GM21367 (cell line): ENCODE measurements around the gene RERG.

Experiments used
- ATAC-seq: cut with Tn5 transposase; IDR thresholded peaks from one replicate; pipeline ENCODE4 v1.9.1; 2021; ENCODE audit not compliant: unreplicated experiment

The RERG gene

DNA sequence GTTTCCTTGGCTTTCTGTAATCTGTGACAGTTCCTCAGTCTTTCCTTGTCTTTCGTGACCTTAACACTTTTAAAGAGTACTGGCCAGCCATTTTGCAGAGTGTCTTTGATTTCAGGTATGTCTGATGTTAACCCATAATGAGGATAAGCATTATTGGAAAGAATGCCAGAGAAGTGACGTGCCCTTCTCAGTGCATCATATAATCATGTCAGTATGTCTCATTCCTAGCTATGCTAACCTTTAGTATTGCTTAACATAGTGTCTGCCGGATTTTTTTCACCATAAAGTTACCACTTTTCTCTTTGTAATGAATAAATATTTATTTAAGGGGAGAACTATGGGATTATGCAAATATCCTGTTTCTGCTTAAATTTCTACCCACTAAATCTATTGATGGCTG, 28.5 kb downstream of the RERG start:
- no peak for ATAC-seq

DNA sequence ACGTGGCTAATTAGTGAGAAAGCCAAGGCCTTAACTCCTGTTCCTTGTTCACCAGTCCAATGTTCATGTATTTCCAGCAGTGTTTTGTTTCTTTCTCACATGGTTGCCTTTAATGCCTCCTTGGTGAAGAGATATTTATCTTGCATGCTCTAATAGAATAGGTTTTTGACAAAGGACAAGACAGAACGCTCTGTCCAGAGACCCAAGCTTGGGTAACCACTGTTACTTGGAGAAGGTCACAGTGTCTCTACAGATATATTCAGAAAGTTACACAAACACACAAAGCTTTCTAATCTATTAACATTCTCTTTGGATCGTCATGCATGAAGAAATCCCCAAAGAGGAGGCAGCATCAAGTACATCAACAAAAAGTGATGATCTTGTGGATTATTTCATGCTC, 33.1 kb downstream of the RERG start:
- no peak for ATAC-seq

DNA sequence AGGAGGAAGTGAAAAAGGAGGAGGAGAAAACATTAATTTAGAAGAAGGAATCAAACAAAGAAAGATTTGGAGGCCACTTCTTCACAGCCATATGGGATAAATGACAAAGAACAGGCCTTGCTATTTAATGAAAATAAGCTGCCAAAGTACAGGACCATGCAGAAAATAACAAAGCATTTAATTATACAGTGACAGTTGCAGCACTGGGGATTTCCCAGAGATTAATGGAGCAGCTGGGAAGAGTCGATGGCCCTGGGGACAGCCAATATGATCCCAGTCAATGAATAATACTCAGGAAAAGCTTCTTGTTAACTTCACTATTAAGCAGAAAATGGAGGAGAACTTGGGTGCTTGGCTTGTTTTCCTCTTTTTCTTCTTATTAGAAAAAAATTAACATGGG, 34.6 kb downstream of the RERG start:
- no peak for ATAC-seq

- no peak for ATAC-seq
Observed at GRCh38 chr12:15184484-15184883, 36.7 kb downstream of the RERG start.

DNA sequence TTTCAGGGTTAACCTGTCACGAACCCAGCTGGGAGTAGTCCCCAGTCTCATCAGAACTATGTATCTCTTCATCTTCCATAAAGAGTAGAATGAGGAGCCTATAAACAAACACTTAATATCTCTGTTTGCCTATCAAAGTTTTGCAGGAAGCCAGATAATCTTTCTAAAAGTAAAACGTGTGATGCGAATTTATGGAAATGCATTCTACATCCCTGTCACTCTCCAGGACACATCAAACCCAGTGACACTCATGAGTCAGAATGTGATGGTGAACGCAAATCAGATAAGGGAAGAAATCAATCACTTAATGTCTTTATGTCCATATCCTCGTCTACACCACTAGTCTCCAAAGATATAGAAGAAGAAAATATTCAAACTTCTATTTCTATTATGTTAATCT, 37.4 kb downstream of the RERG start:
- ATAC-seq: no peak

GRCh38 chr12:15181017-15181683, 40.1 kb downstream of the RERG start:
- ATAC-seq: no peak

DNA sequence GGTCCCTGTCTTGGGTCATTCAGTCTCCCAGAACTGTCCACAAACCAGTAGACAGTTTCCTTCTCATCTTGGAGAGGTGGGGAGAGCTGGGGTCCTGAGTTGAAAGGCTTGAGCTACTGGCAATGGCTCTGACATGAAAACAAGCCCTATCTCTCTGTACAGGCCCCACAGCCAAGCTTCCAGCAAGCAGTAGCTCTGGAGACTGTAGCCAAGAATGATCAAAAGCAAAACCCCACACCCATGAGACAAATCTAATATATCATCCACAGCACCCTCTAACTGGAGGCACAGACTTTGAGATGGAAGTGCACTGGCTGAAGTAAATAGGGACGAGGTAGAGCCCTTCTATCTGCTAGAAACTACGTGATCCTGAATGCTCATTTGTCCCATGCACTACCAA, 40.9 kb downstream of the RERG start:
- no peak for ATAC-seq

- ATAC-seq: no peak
Observed at GRCh38 chr12:15179672-15180071, 41.5 kb downstream of the RERG start.

GRCh38 chr12:15173142-15173541, 48.1 kb downstream of the RERG start:
- no peak for ATAC-seq

DNA sequence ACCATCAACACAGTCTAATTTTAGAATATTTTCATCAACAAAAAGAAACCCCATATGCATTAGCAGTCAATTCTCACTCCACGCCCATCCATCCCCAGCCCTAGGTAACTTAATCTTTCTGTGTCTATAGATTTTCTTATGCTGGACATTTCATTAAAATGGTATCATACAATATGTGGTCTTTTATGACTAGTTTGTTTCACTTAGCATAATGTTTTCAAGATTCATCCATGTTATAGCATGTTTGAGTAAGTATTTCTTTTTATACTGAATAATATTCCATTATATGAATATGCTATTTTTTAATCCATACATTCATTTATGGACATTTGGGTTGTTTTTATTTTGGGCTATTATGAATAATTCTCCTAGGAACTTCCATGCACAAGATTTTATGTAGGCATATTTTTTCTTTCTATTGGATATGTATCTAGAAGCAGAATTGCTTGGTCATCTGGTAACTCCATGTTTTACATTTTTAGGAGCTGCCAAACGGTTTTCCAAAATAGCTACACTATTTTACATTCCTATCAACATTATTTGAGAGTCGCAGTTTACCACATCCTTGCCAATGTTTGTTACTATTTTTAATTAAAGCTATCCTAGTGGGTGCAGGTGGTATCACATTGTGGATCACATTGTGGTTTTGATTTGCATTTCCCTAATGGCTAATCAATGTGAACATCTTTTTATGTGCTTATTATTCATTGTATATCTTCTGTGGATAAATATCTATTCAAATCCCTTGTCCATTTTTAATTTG, 49.0 kb downstream of the RERG start:
- ATAC-seq: no peak

GRCh38 chr12:15171012-15171655, 50.1 kb downstream of the RERG start:
- no peak for ATAC-seq

DNA sequence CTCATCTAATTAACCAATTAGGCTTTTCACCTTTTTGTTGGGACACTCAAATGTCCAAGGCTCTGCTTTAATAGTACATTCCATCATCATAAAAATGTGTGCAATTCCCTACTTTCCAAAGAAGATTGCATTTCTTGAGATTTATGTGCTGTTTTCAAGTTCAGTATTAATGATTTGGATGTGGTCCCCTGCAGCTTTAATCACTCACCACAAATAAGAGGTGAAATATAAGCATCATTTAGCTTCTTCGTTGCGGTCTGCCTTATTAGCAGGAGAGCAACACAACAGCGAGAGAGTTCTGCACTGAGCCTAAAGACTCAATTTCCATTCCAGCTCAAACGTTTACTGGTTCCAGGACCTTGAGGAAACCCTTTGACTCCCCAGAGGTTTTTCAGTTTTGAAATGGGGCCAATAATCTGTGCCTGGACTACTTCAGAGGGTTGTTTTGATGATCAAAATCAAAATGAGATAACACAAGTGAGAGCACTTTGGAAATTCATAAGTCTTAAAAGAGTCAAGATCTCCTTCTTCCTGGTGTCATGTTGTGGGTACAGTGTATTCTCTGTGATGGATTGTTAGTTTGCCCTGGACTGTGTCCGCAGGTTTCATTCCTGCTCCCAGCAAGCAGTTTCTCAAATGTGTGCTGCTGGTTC, 53.1 kb downstream of the RERG start:
- ATAC-seq: no peak

DNA sequence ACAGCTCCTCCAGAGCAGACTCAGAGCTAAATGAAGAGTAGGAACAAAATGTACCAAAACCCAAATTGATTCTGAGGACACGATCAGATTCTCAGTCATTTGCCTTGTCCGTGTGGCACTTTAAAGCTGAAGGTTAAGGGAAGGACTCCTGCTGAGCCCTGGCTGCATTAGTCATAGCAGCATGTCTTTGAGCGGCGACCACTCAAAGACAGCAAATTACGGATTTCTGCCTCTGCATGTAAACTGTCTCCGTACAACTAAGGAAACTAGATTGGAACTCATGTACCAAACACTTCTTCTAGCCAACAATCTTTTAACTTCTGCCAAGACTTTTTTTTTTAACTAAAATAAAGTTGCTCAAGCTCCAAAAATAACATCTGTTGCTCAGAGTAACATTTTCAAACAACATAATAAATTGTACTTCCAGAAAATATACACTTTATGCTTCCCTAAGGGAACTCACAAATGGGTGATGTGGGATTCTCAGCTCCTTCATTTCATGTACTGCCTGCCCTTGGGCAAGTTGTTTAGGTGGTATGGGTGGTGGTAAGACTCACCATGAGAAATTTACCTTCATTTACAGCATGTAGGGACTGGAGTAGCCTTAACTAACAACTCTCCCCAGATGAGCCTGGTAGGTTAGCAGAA, 56.1 kb downstream of the RERG start:
- ATAC-seq: no peak

- ATAC-seq: no peak
Observed at GRCh38 chr12:15163030-15163976, 57.9 kb downstream of the RERG start.

- ATAC-seq: no peak
Observed at GRCh38 chr12:15158083-15158482, 63.1 kb downstream of the RERG start.

GRCh38 chr12:15157269-15157671, 63.9 kb downstream of the RERG start:
- ATAC-seq: no peak

DNA sequence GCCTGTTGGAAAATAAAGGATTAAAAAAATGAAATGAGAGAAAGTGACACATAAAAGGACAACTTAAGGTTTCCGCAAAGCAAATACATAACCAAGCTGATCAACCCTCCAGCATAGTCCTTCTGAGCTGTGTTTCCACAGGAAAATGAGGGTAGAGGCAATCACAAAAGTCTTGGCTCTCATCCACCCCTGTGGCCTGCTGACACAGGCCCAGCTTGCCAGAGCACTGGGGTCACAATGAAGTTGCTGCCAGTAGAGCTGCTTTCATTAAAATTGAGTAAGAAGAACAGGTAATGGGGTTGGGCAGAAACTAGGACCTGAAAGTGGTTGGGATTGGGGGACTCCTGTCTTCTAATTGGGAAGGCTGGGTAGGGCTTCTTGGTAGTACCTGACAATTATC, 65.9 kb downstream of the RERG start:
- no peak for ATAC-seq

GRCh38 chr12:15154103-15154502, 67.1 kb downstream of the RERG start:
- no peak for ATAC-seq

- no peak for ATAC-seq
Observed at GRCh38 chr12:15152868-15153267, 68.3 kb downstream of the RERG start.

DNA sequence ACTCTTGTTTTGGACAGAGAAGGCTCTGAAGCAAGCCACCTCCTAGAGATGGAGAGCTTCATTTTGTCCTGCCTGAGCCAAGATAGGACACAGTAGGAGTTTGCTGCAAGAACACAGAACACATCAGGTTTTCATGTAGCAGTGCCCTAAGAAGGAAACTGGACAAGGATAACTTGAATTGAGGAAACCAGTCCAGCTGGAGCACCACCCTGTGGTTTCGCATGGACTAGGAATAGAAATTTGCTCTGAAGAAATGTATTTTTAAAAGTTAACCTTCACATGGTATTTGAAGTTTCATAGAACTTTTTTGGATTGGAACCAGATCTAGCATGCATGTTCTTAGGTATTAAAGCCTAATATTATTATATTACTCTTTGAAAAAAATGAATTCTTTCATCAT, 68.8 kb downstream of the RERG start:
- no peak for ATAC-seq
